Fibroblast of upper back skin (primary cell): ENCODE data around the gene BTBD3.

Source experiments
- DNase-seq: peaks from one replicate; pipeline ENCODE4 v3.0.0-alpha.2; 2013

The BTBD3 gene

DNA sequence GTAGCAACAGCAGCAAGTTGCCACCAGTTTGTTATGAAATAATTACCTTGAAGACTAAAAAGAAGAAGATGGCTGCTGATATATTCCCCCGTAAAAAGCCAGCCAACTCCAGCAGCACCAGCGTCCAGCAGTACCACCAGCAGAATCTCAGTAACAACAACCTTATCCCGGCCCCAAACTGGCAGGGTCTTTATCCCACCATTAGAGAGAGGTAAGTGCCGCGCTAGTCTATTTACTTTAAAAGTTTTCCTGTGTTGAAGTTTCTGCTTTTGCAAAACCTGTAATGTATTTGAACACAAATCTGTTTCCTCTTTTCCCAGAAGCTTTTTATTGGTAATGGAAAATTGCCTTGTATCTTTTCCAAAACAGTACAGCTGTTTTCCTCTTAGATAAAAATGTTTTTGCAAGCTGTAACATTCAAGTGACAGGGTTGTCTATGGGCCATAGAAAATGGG is 725 bp downstream of the BTBD3 start:
- DNase-seq: no peak

GRCh38 chr20:11918981-11919380 is 1.3 kb downstream of the BTBD3 start:
- DNase-seq: peak; percentile 27

DNA sequence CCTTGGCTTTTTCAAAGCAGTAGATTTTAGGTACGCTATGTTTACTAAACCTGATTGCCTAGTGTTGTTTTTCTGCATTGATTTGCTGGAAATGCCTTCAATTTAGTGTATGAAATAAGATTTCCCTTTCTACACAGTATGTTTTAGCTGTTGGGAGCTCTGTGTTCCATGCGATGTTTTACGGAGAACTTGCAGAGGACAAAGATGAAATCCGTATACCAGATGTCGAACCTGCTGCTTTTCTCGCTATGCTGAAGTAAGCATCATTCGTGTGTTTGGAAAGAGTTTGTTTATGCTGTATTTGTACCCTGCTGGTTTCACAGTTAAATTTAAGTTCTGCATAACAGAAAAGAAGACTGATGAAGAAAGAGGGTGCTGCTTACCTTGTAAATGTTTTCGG is 1.9 kb downstream of the BTBD3 start:
- no peak for DNase-seq

- DNase-seq: no peak
Observed at GRCh38 chr20:11920083-11920482, 2.4 kb downstream of the BTBD3 start.

DNA sequence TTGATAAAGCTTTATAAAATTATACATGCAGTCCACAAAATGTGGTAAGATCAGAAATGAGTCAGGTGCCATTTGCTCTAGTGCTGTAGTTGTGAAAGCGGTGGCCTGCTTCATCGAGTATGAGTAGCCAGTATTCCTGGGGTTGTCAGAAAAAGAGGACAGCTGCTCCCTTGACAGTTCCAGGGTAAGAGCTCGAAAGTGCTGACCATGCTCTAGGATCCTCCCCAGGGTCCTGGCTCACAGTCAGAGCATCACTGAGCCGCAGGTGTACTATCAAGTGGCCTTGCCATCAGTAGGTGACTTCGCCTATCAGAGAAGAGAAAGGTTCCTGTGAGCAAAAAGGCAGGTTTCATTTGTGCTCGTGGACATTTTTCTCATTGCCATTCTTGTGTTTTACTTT is 3.6 kb downstream of the BTBD3 start:
- DNase-seq: no peak

GRCh38 chr20:11922561-11922960 is 4.9 kb downstream of the BTBD3 start:
- DNase-seq: no peak

GRCh38 chr20:11924923-11925322 is 7.2 kb downstream of the BTBD3 start:
- no peak for DNase-seq

GRCh38 chr20:11926292-11926998 is 8.8 kb downstream of the BTBD3 start:
- no peak for DNase-seq

GRCh38 chr20:11929947-11930346 is 12.3 kb downstream of the BTBD3 start:
- no peak for DNase-seq

DNA sequence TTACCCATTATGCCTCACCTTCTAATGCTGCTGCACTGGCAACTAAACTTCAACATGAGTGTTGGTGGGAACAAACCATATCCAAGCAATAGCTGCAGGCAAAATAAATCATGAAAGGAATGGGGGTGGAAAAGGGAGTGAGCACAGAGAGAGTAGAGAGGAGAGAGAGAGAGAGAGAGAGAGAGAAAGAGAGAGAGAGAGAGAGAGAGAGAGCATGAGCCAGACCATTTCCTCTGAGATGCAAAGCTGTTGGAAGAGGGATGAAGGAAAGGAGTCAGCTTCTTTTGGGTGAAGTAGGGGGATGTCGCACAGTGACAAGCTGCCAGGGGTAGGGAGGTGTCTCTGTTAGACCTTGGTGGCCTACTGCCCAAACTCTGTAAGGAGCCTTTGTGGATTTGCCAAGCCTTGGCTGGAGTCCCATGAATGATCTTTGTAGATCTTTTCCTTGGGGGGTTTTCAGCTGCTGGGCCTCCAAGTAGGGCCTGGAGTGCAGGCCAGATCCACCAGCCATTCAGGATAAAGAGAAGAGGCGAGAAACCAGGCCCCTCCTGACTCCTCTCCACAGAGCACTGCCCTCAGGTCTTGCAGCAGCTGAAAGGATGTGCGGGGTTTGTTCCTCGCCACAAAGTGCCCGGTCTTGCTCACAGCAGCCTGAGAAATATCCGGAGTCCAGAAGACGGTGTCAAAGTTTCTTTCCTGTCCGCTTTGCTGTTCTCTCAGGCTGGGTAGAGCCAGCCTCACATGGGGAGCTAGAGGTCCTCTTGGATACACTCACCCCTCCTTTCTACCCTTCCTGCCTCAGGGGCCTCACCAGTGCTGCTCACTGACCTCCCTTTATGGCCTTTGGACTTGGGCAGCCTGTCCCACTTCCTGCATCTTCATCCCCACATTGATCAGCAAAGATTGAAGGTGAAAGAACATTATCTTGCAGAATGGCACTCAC is 17.8 kb downstream of the BTBD3 start:
- no peak for DNase-seq

- no peak for DNase-seq
Observed at GRCh38 chr20:11936157-11936556, 18.5 kb downstream of the BTBD3 start.

DNA sequence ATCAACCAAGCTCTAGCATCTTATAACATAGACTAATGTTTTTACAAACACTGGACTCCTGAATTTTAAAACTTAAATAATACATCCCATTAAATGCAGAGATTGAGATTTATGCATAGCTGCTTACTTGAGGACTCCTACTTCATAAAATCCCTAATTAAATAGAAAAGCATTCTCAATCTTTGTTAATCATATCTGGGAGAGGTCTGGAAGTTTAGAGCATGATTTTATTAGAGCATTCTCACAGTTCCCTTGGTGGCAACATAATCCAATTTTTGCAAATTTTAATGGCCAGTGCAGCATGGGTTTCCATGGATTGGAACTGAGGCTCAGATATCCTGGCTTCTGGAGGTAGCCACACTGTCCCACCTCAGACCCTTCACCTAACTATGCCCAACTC is 19.5 kb downstream of the BTBD3 start:
- no peak for DNase-seq

GRCh38 chr20:11941593-11942246 is 24.0 kb downstream of the BTBD3 start:
- DNase-seq: no peak

GRCh38 chr20:11943778-11944177 is 26.1 kb downstream of the BTBD3 start:
- DNase-seq: no peak

GRCh38 chr20:11948806-11949205 is 31.1 kb downstream of the BTBD3 start:
- no peak for DNase-seq

- DNase-seq: no peak
Observed at GRCh38 chr20:11949711-11950110, 32.0 kb downstream of the BTBD3 start.

DNA sequence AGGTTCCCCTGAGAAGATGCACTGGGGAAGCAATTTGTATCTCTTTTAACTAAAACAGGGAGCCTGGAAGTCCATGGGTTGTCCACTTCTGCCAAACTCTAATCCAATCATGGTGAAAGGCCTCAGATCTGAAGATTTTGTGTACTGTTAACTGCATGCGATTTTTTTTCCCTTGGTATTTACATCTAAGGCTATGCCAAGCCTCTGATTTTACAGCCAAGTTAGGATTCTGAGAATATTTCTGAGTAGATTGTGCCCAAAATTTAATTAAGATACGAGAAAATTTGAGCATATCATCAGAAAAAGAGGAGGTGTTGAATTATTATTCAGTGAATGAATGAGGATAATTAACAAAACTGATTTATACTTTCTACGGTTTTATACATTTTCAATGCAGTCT is 34.0 kb downstream of the BTBD3 start:
- DNase-seq: no peak

GRCh38 chr20:11952639-11953038 is 34.9 kb downstream of the BTBD3 start:
- peak; percentile 53 for DNase-seq

GRCh38 chr20:11957911-11958310 is 40.2 kb downstream of the BTBD3 start:
- no peak for DNase-seq

DNA sequence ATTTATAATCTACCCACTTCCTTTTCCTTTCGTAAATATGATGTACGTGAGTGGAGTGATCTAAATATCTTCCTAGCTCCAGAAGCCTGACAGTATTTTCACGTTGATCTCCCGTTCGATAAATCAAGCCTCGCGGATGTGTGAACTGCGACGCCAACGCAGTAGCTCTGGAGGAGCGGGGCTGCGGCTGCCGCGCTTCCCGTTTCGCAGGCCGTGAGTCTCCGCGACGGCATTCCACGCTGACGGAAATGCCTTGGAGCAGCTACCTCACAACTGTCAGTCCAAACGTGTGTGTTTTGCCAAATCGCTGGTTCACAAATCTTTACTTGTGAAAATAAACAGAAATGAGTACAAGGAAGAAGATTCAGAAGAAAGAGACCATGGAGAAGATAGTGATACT is 41.2 kb downstream of the BTBD3 start:
- peak; percentile 4 for DNase-seq

DNA sequence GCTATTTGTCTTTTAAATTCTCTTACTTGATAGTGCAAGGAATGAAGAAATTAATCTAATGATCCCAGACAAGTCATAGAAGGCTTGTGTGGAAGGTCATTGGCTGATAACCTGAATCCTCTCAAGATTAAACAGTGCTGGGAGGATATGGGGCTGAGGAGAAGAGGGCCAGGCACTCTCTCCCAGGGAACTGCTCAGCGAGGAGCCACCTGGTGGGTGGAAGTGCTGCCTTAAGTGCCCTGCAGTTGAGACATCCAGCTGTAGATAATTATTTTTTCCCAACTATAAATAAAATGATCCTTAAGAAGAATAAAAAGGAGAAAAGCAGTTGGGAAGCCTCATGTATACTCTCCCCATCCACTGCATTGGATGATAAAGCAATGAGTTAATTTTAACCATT is 47.9 kb downstream of the BTBD3 start:
- DNase-seq: peak; percentile 6

DNA sequence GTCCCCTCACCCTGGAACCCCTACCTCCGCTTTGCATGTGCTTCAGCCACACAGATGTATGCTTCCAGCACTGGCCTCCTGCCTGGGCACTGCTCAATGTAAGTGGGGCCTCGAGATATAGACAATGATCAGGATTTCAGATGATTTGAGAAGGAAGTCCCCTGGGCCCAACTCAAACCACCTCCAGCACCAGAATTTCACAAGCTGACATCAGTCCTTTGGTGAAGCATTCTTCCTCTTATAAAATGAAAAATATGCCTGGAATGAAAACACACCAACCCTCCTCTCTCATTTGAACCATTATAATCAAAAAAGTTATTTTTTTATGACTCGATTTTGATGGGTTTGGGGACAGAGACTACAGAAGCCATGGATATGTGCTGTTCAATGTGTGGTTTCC is 48.5 kb downstream of the BTBD3 start:
- DNase-seq: peak; percentile 60

DNA sequence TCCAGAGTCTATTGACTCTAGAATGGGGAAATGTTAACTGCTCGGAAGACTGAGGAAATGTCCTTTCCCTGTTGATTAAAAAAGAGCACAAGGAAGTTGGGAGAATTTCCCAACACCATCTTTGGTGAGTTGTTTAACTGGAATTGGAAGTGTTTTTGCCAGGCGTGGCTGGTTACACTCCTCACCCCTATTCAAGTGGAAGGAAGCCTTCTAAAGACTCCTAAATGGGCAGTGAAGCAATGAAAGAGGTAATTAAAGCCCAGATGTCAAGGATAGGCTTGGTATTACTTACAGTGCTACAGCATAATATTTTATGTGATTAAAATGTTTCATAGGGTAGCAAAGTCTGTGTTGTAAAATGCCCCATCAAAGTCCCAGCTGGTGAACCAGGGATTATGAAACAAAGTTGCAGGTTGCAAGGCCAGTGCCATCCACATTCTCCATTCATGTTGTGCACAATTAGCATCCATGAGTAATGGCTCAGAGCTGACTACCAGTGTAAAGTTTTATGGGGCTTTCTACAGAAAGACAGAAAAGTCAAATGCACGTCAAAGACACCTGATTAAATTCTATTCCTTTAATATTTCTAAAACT is 52.6 kb downstream of the BTBD3 start:
- DNase-seq: no peak
